Occipital lobe (tissue), 2 donors: ENCODE results near the gene MRM1. TPM values are rescaled to one million over a fixed set of nuclear protein-coding genes. Genes with fewer than 3 reads are reported as not detected.
"Not testable (repeated sequence)": the region's sequence is repeated elsewhere in the genome, so short reads cannot be mapped to it uniquely, and the experiment has no call there.

ENCODE experiments used
- DNase-seq: peaks from one replicate; lab custom pipeline; 2025; lab: John Stamatoyannopoulos, UW
- total RNA-seq: library from RNA; depleted of rRNA; stranded (reverse); fragments of >200 nt; gene quantifications from one replicate; pipeline ENCODE4 v1.2.3, GENCODE V29; 2014

Gene MRM1
- total RNA-seq, 1 donor from 2014 or later: 2.7 TPM

DNA sequence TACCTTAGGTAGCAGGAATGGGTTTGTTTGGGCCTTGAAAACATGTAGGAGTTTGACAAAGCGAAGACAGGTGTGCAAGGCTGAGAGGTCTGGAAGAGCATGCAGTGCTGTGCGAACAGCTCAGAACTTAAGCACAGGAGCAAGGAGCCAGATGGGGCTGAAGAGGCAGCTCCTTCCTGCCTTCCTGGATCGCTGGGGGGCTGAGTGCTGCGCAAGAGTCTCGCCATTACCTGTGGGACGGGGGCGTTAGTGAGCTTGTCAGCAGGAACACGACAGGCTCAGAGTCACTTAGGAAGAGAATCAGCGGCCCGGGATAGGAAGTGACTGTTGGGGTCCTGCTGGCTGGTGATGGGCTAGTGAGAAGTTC, 464 bp upstream of the MRM1 start:
- DNase-seq: no peak

DNA sequence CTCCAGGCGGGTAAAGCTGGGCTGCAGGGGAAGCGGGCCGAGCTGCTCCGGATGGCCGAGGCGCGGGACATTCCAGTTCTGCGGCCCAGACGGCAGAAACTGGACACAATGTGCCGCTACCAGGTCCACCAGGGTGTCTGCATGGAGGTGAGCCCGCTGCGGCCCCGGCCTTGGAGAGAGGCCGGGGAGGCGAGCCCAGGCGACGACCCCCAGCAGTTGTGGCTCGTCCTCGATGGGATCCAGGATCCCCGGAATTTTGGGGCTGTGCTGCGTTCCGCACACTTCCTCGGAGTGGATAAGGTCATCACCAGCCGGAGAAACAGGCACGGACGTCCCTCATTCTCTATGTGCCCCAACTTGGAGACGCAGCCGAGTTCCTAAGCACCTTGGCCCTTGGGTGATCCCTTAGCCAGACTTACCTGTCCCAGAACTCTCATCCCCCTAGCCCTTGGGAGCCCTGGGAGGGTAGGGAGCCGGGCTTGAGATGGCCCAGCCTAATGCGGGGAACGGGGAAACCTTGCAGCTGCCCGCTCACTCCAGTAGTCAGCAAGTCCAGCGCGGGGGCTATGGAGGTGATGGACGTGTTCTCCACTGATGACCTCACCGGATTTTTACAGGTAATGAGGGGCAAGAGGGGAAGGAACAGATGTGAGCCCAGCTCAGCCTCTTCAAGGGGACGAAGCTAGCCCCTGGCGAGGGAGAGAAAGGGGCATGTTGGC, 806 bp downstream of the MRM1 start:
- no peak for DNase-seq

- DNase-seq: no peak
Observed at GRCh38 chr17:36602924-36603384, 1.6 kb downstream of the MRM1 start.

GRCh38 chr17:36605028-36605427, 3.6 kb downstream of the MRM1 start:
- not testable (repeated sequence) for DNase-seq

DNA sequence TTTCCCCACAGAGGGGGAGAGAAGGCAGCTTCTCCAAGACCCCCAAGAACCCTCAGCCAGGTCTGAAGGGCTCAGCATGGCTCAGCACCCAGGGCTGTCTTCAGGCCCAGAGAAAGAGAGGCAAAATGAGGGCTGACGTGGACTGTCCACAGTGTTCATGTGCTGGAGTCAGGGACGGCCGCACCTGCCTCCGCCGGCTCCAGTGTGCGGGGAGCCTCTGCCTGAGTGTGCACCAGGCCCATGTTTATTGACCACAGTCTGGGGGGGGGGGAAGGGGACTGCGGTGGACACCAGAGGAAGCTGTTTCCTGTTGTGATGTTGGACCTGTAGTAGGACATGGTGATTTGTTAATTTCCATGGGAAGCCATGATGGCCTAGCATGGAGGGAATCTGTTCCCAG, 6.9 kb downstream of the MRM1 start:
- no peak for DNase-seq

GRCh38 chr17:36608794-36609497, 7.6 kb downstream of the MRM1 start:
- DNase-seq: peak; percentile 39

GRCh38 chr17:36609498-36609862, 8.1 kb downstream of the MRM1 start:
- DNase-seq: no peak

DNA sequence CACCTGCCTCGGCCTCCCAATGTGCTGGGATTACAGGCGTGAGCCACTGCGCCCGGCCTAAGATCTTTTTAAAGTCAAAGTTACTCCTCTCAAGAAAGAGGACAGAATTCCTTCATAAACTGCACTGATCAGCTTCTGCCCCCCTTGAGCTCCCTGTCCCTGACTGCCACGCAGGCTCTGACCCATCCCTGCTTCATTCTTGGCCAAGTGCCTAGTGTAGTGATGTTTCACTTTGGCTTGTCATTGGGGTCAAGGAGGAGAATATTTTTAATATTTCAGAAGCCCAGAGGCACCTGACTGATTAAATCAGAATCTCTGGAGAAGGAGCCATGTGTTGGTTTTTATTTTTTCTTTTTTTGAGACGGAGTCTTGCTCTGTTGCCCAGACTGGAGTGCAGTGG, 9.1 kb downstream of the MRM1 start:
- DNase-seq: no peak

DNA sequence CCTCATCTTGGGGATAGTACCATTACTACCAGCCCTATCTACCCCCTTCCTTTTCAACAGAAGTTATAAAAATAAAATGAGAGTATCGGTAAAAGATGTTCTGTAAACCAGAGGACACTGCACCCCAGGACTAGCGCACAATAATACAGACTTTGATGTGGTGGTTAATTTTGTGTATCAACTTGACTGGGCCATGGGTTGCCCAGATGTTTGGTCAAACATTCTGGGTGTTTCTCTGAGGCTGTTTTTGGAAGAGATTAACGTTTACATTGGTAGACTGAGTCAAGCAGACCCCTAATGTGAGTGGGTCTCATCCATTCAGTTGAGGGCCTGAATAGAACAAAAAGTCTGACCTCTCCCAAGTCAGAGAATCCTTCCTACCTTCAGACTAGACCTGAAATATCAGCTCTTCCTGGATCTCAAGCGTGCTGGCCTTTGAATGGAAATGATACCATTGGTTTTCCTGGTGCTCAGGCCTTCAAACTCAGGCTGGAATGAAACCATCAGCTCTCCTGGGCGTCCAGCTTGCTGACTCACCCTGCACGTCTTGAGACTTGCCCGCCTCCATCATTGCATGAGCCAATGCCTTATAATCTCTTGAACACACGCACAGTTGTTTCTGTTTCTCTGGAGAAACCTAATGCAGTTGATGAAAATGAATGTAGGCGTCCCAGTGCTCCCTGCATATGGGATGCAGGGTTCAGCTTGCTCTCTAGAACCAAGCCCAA, 10.1 kb downstream of the MRM1 start:
- no peak for DNase-seq

DNA sequence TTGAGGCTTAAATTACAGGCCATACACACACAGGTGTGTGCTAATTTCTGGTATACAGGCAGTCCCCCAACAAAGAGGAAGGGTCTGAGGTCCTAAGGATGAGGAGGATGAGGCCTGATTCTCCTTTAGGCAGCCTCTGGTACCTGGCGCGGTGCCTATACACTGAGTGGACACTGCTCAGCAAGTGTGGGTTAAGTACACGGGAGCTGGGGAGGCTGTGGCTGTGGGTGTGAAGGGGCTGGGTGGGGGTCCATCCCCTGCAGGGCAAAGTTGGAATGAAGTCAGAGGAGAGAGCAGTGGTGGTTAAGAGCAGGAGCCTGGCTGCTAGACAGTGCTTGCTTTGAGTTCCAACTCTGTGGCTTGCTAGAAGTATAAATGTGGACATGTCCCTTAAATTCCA, 10.9 kb downstream of the MRM1 start:
- DNase-seq: no peak

DNA sequence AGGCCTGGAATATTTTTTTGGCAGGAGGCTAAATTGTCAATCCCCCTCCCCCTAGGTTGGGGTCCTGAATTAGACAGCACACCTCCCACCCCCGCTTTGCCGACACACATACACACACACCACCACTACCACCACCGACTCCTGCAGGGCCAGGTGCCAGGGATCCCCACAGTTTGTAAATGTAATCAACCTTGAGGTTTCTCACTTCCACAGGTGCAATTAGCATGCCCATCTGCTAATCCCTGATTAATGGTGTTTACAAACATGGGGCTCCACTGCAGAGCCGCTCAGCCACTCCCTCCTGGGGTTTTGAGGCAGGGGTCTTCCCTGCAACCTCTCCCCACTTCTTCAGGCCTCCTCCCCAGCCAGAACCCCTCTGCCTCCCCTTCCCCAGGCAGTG, 11.8 kb downstream of the MRM1 start:
- DNase-seq: no peak

DNA sequence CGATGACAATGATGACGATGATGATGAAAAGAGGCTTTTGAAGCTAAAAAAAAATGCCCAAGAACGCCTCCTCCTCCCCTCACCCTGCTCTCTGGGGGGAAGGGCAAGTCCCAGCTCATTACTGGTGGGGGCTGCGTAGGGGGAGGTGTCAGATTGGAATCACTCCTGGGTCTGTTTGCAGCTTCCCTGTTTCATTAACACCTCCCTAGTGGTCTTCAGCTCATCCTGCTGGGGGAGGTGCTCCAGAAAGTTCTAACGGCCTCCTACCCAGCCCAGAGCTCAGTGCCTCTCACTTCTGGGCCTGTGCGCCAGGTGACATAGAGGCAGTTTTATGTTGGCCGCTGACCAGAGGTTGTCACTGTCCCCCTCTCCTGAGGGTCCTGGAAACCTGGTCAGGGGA, 12.7 kb downstream of the MRM1 start:
- no peak for DNase-seq

DNA sequence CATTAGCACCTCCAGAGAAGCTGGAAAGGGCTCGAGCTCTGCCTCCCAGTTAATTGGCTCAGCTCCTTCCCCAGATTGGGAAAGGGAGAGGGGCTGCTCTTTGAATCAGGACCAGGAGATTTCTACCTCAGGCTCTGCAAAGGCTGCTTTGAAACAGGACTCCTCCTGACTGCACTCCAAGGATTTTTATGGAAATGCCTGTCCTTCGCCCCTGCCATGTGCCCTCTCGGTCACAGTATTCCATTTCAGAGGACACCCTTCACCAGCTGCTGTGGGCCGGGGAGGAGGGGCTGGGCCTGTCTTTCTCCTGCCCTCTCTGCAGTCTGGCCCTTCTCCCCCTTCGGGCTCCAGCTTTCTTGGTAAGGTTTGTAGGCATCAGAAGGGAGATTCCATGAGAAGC, 13.6 kb downstream of the MRM1 start:
- DNase-seq: no peak

GRCh38 chr17:36616061-36617029, 15.0 kb downstream of the MRM1 start:
- no peak for DNase-seq

DNA sequence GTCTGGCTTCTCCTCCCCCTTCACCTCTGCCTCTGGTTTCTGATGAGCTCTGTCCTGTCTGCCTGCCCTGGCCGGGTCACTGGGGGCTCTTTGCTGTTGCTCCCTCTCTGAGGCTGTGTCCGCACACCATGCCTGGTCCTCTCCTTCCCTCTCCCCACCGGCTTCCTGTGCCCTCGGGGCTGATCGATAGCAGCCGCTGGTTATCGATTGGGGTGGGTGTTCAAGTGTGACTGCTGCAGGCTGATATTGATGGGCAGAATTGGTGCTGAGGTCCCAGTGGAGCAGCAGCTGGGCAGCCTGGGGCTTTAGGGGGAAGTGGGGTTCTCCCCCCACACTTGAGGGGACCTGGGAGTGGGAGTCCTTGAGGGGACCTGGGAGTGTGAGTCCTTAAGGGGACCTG, 16.4 kb downstream of the MRM1 start:
- DNase-seq: no peak

DNA sequence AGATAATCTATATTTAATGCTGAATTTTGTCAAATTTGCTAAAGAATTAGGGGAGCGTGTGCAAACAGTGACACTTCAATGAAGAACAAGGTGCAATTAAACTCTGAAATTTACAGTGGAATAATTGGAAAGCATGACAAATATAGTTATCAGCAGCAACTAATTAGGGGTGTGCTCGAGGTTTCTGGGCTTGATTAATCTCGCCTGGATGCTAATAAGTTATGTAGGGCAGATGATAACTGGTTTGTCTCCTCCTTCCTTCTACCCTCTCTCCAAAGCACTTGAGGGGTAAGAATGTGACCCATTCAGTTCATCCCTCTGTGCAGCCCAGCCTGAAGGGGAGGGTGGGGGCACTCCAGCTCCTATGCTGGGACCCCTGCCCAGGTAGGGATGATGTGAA, 21.9 kb downstream of the MRM1 start:
- no peak for DNase-seq

DNA sequence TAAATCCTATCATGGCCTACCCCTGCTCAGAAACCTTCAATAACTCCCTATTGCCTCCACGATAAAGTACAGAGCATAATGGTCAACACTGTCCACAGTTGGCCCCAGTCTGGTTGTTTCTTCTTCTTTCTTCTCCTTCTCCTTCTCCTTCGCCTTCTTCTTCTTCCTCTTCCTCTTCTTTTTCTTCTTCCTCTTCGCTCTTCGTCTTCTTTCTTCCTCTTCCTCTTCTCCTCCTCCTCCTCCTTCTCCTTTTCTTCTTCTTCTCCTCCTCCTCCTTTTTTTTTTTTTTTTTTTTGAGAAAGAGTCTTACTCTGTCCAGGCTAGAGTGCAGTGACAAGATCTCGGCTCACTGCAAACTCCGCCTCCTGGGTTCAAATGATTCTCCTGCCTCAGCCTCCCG, 23.8 kb downstream of the MRM1 start:
- DNase-seq: no peak

DNA sequence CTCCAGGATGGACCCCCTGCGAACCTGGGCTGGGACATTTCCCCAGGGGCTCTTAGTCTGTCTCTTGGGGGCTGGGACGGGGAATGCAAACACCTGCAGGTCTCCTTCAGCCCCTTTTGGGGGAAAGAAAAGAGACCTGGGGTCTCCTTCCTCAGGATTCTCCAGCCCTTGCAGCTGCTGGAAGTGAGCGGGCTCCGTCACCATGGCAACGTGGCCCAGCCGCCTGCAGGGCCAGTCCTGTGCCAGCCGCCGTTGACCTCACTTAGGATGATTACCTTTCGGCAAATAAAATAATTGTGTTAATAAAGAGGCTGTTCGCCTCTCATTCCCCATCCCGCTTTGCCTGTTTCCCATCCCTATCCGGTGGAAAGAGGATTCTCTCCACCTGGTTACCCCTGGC, 25.7 kb downstream of the MRM1 start:
- DNase-seq: no peak

GRCh38 chr17:36628576-36628975, 27.2 kb downstream of the MRM1 start:
- no peak for DNase-seq

DNA sequence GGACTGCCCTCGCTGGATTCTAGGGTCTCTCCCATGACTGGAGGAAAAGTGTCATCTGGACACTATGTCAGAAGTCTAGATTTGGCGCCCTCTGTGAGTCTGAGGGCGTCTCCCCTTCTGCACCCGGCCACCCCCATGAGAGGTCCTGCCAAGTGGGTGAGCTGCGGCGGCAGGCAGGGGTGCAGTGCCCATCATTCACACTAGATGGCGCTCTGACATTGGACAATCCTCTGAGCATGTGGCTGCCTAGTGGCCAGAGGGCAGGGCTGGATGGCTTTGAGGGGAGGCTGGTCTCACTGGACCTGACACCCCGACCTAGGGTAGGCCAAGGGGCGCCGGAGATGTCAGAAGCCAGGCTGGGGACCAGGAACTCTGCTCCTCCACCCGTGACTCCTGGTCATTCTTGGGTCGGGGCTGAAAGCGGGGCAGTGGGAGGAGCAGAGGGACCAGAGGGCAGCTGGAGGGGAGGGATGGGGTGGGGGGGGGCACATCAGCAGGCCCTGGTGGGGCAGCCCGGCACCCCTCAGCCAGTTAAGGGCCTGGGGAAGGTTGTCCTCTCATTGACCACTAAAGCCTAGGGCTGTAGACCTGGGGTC, 28.0 kb downstream of the MRM1 start:
- DNase-seq: peak; percentile 50

DNA sequence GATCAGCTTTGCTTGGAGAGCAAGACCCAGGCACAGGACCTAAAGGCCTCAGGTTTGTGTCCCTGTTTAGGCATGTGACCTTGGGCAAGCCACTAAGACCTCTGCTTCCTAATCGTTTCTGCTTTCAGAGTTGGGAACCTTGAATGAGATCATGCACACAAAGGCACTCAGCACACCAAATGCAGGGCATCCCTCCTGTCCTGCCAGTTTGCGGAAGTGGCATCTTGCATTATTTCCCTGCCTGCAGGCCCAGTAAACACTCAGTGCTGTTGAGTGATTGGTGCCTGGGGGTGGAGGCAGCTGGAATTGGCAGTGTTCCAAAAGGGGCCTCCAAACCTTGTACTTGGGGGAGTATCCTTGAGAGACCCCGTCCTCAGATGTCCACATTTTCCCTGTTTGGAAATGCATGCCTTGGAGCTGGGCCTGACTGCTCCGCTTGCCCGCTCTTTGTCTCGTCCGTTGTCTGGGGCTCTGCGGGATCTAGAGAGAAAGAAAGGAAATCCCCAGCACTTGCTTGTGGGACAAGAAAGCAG, 28.7 kb downstream of the MRM1 start:
- no peak for DNase-seq
